ENCODE data around the gene CEBPG.
A peak's percentile ranks its signal among the peaks of the same experiment; 100 is the strongest.

CEBPG gene

GRCh38 chr19:33396701-33397535 lies 23.4 kb downstream of the CEBPG start:
- DNase-seq, result no peak

GRCh38 chr19:33397536-33398360 lies 24.2 kb downstream of the CEBPG start:
- DNase-seq, result no peak

GRCh38 chr19:33398361-33399060 lies 25.0 kb downstream of the CEBPG start:
- DNase-seq, result no peak

- no peak for DNase-seq
Measured at GRCh38 chr19:33399081-33399744, 25.7 kb downstream of the CEBPG start.

GRCh38 chr19:33399745-33400681 lies 26.5 kb downstream of the CEBPG start:
- DNase-seq, result no peak

GRCh38 chr19:33400856-33401682 lies 27.6 kb downstream of the CEBPG start:
- DNase-seq, result no peak

GRCh38 chr19:33401683-33402420 lies 28.3 kb downstream of the CEBPG start:
- DNase-seq, result no peak

GRCh38 chr19:33402421-33403220 lies 29.1 kb downstream of the CEBPG start:
- no peak for DNase-seq

- DNase-seq, result no peak
Measured at GRCh38 chr19:33403221-33403972, 29.9 kb downstream of the CEBPG start.

- DNase-seq, result no peak
Measured at GRCh38 chr19:33403973-33404304, 30.4 kb downstream of the CEBPG start.

GRCh38 chr19:33404506-33405253 lies 31.2 kb downstream of the CEBPG start:
- DNase-seq, result no peak

GRCh38 chr19:33405254-33405552 lies 31.7 kb downstream of the CEBPG start:
- no peak for DNase-seq

GRCh38 chr19:33405553-33406461 lies 32.3 kb downstream of the CEBPG start:
- no peak for DNase-seq

- DNase-seq, result peak; percentile 93
Measured at GRCh38 chr19:33406521-33407139, 33.1 kb downstream of the CEBPG start.

- no peak for DNase-seq
Measured at GRCh38 chr19:33407140-33407551, 33.6 kb downstream of the CEBPG start.

GRCh38 chr19:33407716-33408115 lies 34.2 kb downstream of the CEBPG start:
- no peak for DNase-seq

Measured in NCI-H2227 treated with DMSO at 0.1 percent for 48 hours (cell line).